NCI-H2107 treated with DMSO at 0.1 percent for 48 hours (cell line): Measurements from ENCODE around the gene NIT2.

Source experiments
- DNase-seq: peaks from one replicate; lab custom pipeline; 2025; ENCODE audit not compliant: unreplicated experiment; lab: John Stamatoyannopoulos, UW

Gene NIT2

DNA sequence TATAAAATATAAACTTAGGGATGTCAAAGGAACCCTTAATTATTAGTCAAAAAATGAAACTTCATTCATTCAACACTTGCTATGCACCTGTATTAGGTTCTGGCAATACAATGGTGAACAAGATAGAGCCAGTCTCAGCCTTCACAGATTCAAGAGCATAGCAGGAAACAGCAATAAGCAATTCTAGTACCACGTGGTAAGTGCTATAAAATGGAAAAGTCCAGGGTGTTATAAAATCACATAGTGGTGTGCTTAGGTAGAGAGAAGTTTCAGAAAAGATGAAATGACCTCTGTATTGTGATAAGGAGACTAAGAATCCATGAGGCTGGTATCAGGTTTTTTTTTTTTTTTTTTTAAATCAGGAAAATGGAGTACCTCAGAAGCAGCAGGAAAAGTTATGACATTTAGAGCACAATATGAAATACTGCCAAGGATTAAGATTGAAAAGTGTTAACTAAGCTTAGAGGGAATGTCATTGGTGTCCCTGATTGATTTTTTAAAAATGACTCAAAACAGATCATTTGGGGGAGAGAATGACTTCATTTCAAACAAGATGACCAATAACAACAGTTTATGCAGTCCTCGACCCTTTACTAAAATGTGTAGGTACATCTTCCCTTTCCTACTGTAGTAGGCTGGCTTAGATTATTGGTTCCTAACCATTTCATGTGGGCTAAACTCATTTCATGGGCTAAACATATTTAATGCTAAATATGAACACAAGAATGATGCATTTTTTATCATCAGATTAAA is 61.3 kb downstream of the NIT2 start:
- no peak for DNase-seq

DNA sequence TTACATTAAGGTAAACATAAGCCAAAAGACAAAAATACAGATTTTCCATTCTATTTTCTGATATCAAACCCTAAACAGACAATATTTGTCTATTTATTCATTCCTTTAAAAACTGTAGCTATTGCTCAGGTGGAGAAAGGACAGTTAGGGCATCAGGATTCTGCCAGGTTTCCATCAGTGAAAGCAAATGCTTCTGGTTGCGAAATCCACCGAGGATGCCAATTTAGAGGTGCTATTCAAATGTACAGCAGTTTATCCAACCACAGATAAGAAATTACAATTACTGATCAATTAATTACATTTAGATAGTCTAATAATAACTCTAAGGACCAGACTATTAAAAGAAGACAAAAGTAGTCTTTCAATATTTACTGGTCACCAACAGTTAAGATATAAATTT is 62.4 kb downstream of the NIT2 start:
- DNase-seq, result no peak

DNA sequence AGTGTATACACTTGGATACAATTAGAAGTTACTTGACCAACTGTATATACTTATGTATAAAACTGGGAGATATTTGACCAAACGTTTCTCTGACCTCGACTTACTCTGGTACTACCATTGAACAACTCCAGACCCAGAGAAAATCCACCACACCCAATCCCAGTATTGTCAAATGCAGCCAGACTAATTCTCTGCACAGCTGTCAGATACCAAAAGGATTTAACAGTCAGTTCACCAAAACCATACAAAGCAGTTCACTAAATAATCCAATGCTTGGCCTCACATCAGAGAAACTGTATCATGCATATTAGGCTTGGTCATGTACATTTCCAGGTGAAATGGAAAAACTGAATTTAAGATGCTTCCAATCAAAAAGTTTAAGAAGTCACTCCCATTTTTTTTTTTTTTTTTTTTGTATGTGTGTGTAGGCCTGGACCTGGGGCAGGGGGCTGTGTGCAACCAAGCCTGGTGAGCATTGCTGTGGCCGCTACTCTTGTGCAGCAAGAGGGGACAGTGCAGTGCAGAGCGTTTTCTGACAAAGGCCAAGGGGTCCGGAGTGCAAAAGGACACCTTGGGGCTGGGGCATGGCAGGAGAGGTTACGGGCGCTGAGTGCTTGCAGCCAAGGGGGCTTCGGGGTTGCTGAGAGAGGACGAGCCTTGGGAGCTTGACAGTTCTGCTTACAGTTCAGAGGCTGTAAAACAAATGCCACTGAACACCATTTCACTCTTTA is 64.9 kb downstream of the NIT2 start:
- no peak for DNase-seq

DNA sequence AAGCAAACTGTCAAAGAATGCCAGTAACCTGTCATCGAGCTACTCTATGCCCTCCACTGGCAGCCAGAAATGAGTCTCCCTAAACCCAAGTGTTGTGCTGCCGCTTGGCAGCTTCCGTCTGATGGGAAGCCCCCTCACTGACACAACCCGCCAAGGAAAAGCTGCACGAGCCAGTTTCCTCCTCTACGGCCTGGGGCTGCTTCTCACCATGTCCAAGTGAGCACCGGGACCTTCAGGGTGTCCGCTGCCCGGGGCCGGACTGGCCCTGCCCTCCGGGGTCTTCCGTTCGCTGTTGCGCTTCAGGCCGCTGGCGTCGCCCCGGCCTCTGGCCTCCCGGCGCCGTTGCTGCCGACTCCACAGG is 65.8 kb downstream of the NIT2 start:
- no peak for DNase-seq

DNA sequence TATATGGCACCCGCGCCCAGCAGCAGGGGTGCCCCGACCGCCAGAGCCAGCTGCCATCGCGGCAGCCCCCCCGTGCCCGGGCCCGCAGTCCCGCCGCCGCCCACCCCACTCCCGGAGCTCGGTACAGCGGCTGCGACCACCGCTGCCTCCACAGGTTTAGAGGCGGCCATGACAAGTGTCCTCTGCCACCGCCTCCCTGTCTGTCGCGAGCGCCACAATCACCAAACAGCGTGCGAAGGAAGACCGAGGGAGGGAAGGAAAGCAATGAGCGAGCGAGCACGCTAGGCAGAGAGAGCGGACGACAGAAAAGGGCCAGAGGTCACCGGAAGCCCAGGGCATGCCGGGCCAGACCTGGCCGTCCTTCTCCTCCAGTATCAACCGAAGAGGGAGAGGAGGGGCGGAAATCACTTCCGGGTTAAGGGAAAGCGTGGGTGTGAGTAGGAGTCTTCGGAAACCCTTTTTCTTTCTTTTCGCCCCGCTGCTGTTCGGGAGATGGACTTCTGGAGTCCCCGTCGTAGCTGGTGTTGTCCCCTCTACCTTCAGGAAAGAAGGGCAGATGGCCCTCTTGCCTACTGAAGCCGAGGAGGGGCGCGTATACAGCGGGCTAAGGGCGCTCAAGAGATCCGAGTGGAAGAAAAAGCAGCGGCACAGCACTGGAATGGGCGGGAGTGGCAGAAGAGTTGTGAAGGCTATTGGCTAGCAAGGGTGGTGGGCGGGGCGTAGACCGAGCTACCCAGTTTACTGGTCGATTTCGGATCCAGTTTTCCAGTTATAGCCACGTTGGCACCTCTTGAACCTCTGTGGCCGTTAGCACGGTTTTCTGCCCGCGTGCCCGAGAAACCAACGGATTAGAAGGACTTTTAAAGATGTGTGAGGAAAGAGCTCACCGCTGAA is 66.5 kb downstream of the NIT2 start, which contains the start of the genes LNP1 and TOMM70:
TSS of gene LNP1 (plus strand) at position 760 of the 894 bp plus-strand sequence. CDS start 28,191 bp downstream, outside the sequence.
TSS of gene TOMM70 (minus strand) at position 310 of the 894 bp plus-strand sequence. CDS start at position 170, 140 bp downstream.
- DNase-seq, result peak; percentile 96

DNA sequence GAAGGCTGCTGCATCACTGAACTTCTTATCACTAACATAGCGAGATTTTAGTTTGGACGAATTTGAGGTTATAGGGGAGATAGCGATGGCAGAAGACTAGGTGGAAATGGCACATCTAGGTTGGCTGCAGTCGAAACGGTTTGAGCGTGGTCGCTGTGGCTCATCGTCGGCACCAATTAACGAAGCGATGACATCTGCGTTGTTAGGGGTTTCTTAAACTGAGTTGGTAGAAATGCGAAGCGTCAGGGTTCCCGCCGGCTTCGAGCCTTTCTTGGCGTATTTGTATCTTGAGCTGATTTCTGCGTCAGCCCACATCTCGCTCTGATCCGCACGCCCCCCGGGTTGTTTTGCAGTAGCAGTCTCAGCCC is 67.1 kb downstream of the NIT2 start:
- no peak for DNase-seq

DNA sequence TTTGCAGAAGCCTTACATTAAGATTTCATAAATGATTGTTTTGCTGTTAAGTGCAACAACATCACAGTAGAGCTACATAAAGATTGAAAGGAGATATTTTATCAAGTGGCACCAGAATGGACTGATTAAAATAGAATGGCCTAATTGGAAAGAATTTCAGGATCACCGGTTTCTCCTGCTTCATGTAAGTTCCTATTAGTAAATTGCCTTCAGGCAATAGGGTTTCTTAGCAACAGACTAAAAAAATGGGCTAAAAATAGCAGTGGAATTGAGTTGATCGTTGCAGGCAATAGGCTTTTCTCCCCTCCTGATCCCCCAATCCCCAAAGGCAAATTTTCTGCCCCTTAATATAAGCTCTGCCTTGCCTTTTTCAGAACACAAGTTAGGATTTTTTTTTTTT is 67.7 kb downstream of the NIT2 start:
- peak; percentile 32 for DNase-seq

DNA sequence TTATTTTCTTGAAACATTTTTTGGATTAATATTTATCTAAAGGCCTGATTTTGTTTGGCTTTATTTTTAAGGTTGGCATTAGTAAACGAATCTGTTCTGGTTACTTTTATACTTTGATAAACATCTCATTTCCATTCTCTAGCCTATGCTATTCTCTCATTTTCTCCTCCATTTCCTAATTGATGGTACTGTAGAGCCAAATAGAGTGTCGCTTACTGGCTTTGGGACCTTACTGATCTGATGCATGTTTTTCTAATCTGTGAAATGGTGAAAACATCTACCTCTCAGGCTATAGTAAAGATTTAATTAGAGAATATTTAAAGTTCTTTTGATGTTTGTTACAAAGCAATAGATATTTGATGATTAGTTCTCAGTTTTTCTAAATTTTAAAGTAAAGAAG is 68.3 kb downstream of the NIT2 start:
- DNase-seq, result no peak

DNA sequence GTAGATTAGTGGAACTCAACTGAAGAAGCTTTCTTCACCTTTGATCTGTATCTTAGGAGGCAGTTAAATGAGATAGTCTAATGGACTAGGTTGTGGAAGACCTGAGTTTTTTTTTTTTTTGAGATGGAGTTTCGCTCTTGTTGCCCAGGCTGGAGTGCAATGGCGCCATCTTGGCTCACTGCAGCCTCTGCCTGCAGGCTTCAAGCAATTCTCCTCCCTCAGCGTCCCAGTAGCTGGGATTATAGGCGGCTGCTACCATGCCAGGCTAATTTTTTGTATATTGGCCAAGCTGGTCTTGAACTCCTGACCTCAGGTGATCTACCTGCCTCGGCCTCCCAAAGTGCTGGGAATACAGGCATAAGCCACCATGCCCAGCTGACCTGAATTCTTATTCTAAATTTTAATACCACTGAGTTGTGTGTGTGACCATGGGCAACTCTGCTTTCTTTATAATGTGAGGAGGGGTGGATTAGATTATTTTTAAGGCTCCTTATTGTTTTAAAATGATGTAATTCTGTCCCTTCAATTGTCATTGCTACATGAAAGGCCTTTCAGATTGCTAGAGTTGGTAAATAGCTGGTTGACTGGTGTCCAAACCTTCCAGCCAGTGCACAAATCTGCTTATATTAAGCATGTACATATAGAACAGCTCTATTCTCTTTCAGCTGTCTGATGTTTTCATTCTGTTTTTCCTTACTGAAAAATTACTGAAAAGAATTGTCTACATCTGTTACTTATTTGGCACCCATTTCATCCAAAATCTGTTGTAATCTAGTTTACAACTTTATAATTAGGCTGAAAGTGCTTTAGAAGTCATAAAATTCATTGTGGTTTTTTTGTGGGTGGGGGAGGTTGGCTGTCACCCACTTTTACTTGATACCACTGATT is 69.0 kb downstream of the NIT2 start:
- no peak for DNase-seq

DNA sequence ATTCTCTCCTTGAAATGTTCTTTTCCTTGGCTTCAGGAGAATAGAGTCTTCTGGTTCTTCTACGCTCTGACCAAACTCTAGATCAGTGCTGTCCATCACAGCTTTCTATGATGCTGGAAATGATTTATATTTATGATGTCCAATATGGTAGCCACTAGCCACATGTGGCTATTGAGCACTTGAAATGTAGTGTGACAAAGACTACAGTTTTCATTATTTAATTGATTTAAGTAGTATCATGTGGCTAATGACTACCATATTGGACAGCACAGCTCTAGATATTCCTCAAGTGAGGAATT is 69.6 kb downstream of the NIT2 start:
- DNase-seq, result no peak

DNA sequence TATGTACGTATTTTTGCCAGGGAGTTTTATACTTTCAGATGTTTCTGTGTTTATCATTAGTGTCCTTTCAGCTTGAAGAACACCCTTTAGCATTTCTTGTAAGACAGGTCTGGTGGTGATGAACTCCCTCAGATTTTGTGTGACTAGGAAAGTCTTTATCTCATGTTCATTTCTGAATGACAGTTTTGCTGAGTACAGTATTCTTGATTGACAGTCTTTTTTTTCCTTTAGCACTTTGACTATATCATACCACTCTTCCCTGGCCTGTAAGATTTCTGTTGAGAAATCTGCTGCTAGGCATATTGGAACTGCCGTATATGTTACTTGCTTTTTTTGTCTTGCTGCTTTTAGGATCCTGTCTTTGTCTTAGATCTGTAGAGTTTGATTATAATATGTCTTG is 72.6 kb downstream of the NIT2 start:
- no peak for DNase-seq

DNA sequence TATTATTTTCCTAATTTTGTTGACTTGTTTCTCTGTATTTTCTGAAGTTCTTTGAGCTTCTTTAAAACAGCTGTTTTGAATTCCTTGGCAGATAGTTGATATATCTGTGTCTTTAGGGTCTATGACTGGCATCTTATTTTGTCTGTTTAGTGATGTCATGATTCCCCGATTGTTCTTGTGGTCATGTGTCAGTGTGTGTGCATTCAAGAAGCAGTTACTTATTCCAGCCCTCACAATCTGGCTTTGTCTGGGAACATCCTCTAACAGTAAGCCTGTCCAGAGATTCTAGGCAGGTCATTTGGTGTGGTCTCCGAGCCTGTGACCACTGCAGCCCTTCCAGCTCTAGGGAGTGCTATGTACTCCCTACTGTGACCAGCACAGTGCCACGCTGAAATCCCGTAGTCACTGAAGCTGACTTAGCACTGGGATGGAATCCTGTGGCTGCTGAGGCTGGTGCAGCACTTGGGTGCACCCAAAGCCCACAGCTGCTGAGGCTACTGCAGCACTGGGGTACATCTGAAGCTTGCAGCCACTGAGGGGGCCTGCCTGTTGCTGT is 73.5 kb downstream of the NIT2 start:
- DNase-seq, result no peak
